Prostate gland (tissue), 1 donor: ENCODE results near the gene FANK1.

ENCODE experiments used
- POLR2A ChIP-seq: fragments of 450-650 bp; IDR thresholded peaks from one replicate; pipeline ENCODE4 v1.6.1; 2016; ENCODE audit warnings: antibody characterized with exemption, mild to moderate bottlenecking
- POLR2AphosphoS5 ChIP-seq: sonication (generic); formaldehyde crosslinking; IDR thresholded peaks from one replicate; pipeline ENCODE4 v1.6.1; 2017; ENCODE audit warnings: antibody characterized with exemption

- TF ChIP-seq POLR2A (no peak), POLR2AphosphoS5 (no peak)
Measured at GRCh38 chr10:126009650-126010049, 113.3 kb downstream of the FANK1 start.
